LNCaP clone FGC (cell line): ENCODE results near the gene ABHD16B.

Experiments used
- DNase-seq: peaks from one replicate; pipeline ENCODE4 v3.0.0-alpha.2; 2011; ENCODE audit warnings: low read depth
- H3K4me3 ChIP-seq: 2 replicates; pipeline ENCODE4 v1.5.1; 2011; ENCODE audit warnings: mild to moderate bottlenecking, low read depth, low read length, control low read depth
- CTCF ChIP-seq: IDR thresholded peaks from 2 replicates; pipeline ENCODE4 v1.5.1; 2012; ENCODE audit warnings: mild to moderate bottlenecking; ENCODE audit not compliant: control insufficient read depth, insufficient read depth; ENCODE audit errors: extremely low read depth

ABHD16B gene

GRCh38 chr20:63842258-63842657 is 19.0 kb upstream of the ABHD16B start:
- no peak for TF ChIP-seq CTCF
- no peak overlapping the region for H3K4me3 ChIP-seq

GRCh38 chr20:63843222-63843621 is 18.1 kb upstream of the ABHD16B start:
- TF ChIP-seq CTCF = no peak
- DNase-seq = no peak
- no peak overlapping the region for H3K4me3 ChIP-seq

More at GRCh38 chr20:63842258-63842657, 19.0 kb upstream of the ABHD16B start:
- DNase-seq = no peak

GRCh38 chr20:63843778-63844177 is 17.5 kb upstream of the ABHD16B start:
- no peak for TF ChIP-seq CTCF
- DNase-seq = no peak
- H3K4me3 ChIP-seq = no peak overlapping the region

GRCh38 chr20:63844511-63844991 is 16.7 kb upstream of the ABHD16B start:
- DNase-seq = no peak
- TF ChIP-seq CTCF = no peak
- H3K4me3 ChIP-seq = no peak overlapping the region

- no peak for DNase-seq
- no peak overlapping the region for H3K4me3 ChIP-seq
- no peak for TF ChIP-seq CTCF
Measured at GRCh38 chr20:63846128-63846771, 15.0 kb upstream of the ABHD16B start.

GRCh38 chr20:63846888-63847236 is 14.4 kb upstream of the ABHD16B start:
- no peak for TF ChIP-seq CTCF
- no peak overlapping the region for H3K4me3 ChIP-seq
- DNase-seq = no peak
